ENCODE measurements around the gene CFAP46. TPM values are rescaled to one million over a fixed set of nuclear protein-coding genes. Genes with fewer than 3 reads are reported as not detected.

CFAP46 gene
- total and polyA plus RNA-seq, 2 of the 8 experiments (the other 6 are each of a cell fraction or from before 2014, with no cell fraction given) = 2.6 to 4.8 TPM

- Histone ChIP-seq H3K23me2 (ENCODE audit: low read depth, low read length) (peaks cover 9% of the 10 kb centered on the region), H3K56ac (replicated peaks; ENCODE audit: insufficient read length, low read depth, low read length) (no peak overlapping the region), H3K79me2 (ENCODE audit: control insufficient read depth in 1 of 2, insufficient read depth in 2 of 2, low read length in 2 of 2) (no peaks in the 10 kb centered on the region), H3K79me1 (ENCODE audit: low read depth, low read length) (no peaks in the 10 kb centered on the region), H4K91ac (replicated peaks; ENCODE audit: insufficient read length, low read length) (no peak overlapping the region), H3K18ac (ENCODE audit: extremely low read depth, low read length) (no peak overlapping the region), H2AFZ (ENCODE audit: low read length) (no peak overlapping the region), H3K27ac (ENCODE audit: low read depth, low read length) (no peak overlapping the region), H4K20me1 (replicated peaks in 1 of 2; ENCODE audit: control insufficient read depth in 1 of 2, insufficient read depth in 2 of 2, low read length in 2 of 2) (no peaks in the 10 kb centered on the region), H4K5ac (ENCODE audit: insufficient read length, low read depth, low read length) (no peak overlapping the region), H3K9ac (replicated peaks in 1 of 4; ENCODE audit: extremely low read depth in 1 of 4, low read depth in 3 of 4, low read length in 3 of 4) (no peak overlapping the region), H3K14ac (ENCODE audit: insufficient read length) (no peak overlapping the region), H3K4me1 (replicated peaks in 1 of 4; ENCODE audit: control insufficient read depth in 3 of 4, insufficient read depth in 4 of 4, low read length in 3 of 4) (peaks cover 3 to 8% (median 5%) of the 10 kb centered on the region in 4 experiments; a peak in 6 of 7 replicates), H2BK20ac (ENCODE audit: low read length) (no peak overlapping the region), H3K27me3 (replicated peaks in 1 of 4; ENCODE audit: control insufficient read depth in 3 of 4, extremely low read depth in 1 of 4, insufficient read depth in 3 of 4, low read length in 3 of 4) (no peaks in the 10 kb centered on the region), H3K23ac (ENCODE audit: insufficient read length) (no peak overlapping the region), H2BK12ac (ENCODE audit: low read depth, low read length) (no peak overlapping the region), H3K4me2 (ENCODE audit: insufficient read depth in 1 of 2, low read depth in 2 of 2, low read length in 2 of 2) (no peak overlapping the region), H3K4me3 (ENCODE audit: extremely low read depth in 1 of 4, insufficient read depth in 2 of 4, low read depth in 3 of 4, low read length in 4 of 4) (no peak overlapping the region), H2BK15ac (ENCODE audit: low read length) (no peak overlapping the region), H3K4ac (replicated peaks; ENCODE audit: insufficient read length, low read depth, low read length) (no peak overlapping the region), H2AK5ac (ENCODE audit: low read depth, low read length) (no peak overlapping the region), H4K8ac (ENCODE audit: extremely low read depth, insufficient read depth, low read length) (no peak overlapping the region), H2BK120ac (replicated peaks; ENCODE audit: low read depth, low read length) (no peak overlapping the region), H2BK5ac (ENCODE audit: low read depth, low read length) (no peak overlapping the region), H3K9me3 (ENCODE audit: insufficient read depth in 2 of 2, low read depth in 1 of 2, low read length in 1 of 2) (no peaks in the 10 kb centered on the region), H3K36me3 (ENCODE audit: control insufficient read depth in 2 of 4, insufficient read depth in 4 of 4, low read length in 3 of 4) (no peaks in the 10 kb centered on the region)
- ChIA-PET CTCF (ENCODE audit: partially characterized antibody) (interaction anchor here (0.7 to 1.7 kb wide), 6 partner anchors 12 to 143 kb away, joined by 3 to 5 read pairs (median 4); no protein-coding TSS in a partner anchor), POLR2A (ENCODE audit: partially characterized antibody) (no interaction called here)
- FAIRE-seq (no peak), DNase-seq (ENCODE audit: low read depth in 1 of 2, low spot score in 2 of 2) (no peak)
- WGBS, 2 experiments (ENCODE audit: extremely low coverage in 1 of 2, insufficient coverage in 1 of 2, insufficient read length in 1 of 2, insufficient replicate concordance in 2 of 2, low coverage in 1 of 2, low lambda C conversion rate in 2 of 2, missing lambda C conversion rate in 1 of 2) = 88% methylated on average over 21 of the region's 23 CpGs; no CpG with 5 or more reads in 1 of the 2 experiments
- TF ChIP-seq TEAD4 (IDR thresholded peaks at IDR 0.05; ENCODE audit: low read depth, low read length) (no peak), TCF12 (IDR thresholded peaks at IDR 0.05; ENCODE audit: low read depth, low read length) (no peak), YY1 (IDR thresholded peaks at IDR 0.05; ENCODE audit: low read depth, low read length) (no peak), POLR2A (IDR thresholded peaks at IDR 0.05; ENCODE audit: control extremely low read depth in 1 of 2, low read depth in 2 of 2, low read length in 2 of 2) (no peak), SAP30 (IDR thresholded peaks at IDR 0.05; ENCODE audit: insufficient read depth, insufficient replicate concordance, low read length) (no peak), ZNF274 (IDR thresholded peaks at IDR 0.05; ENCODE audit: borderline replicate concordance, extremely low read depth, low read length) (no peak), BRCA1 (IDR thresholded peaks at IDR 0.05; ENCODE audit: low read depth, low read length) (no peak), CEBPB (IDR thresholded peaks at IDR 0.05; ENCODE audit: low read depth, low read length) (no peak), TBP (IDR thresholded peaks at IDR 0.05; ENCODE audit: low read depth, low read length) (no peak), RBBP5 (IDR thresholded peaks at IDR 0.05; ENCODE audit: borderline replicate concordance, low read depth, low read length) (no peak), EP300 (IDR thresholded peaks at IDR 0.05; ENCODE audit: borderline replicate concordance in 1 of 2, low read depth in 2 of 2, low read length in 2 of 2) (no peak), MAFK (IDR thresholded peaks at IDR 0.05; ENCODE audit: low read depth, low read length) (no peak)
- TF ChIP-seq, protein P1, sequence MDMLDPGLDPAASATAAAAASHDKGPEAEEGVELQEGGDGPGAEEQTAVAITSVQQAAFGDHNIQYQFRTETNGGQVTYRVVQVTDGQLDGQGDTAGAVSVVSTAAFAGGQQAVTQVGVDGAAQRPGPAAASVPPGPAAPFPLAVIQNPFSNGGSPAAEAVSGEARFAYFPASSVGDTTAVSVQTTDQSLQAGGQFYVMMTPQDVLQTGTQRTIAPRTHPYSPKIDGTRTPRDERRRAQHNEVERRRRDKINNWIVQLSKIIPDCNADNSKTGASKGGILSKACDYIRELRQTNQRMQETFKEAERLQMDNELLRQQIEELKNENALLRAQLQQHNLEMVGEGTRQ (IDR thresholded peaks at IDR 0.05; ENCODE audit: low read length) = no peak
Observed at GRCh38 chr10:132958883-132959558, 16.7 kb upstream of the CFAP46 start.
